Endodermal cell (in vitro differentiated cells): Measurements from ENCODE around the gene BCL2. TPM values are rescaled to one million over a fixed set of nuclear protein-coding genes. Genes with fewer than 3 reads are reported as not detected.

Experiments used
- DNase-seq: peaks from one replicate; pipeline ENCODE4 v3.0.0-alpha.2; 2017
- H3K27ac ChIP-seq: 2 replicates; pipeline ENCODE4 v1.5.1; 2013; ENCODE audit warnings: mild to moderate bottlenecking, low read depth, low read length, moderate library complexity
- H3K27me3 ChIP-seq: 2 replicates; pipeline ENCODE4 v1.6.1; 2013; ENCODE audit warnings: mild to moderate bottlenecking, low read length, moderate library complexity; ENCODE audit not compliant: insufficient read depth, control insufficient read depth, poor library complexity, severe bottlenecking
- H3K36me3 ChIP-seq: 2 replicates; pipeline ENCODE4 v1.7.0; 2013; ENCODE audit warnings: mild to moderate bottlenecking, low read length, moderate library complexity; ENCODE audit not compliant: control insufficient read depth, insufficient read depth
- H3K4me1 ChIP-seq: one replicate; pipeline ENCODE4 v1.7.0; 2013; ENCODE audit warnings: low read length; ENCODE audit not compliant: control insufficient read depth, insufficient read depth
- H3K4me3 ChIP-seq: 2 replicates; pipeline ENCODE4 v1.5.1; 2013; ENCODE audit warnings: mild to moderate bottlenecking, low read length, moderate library complexity
- H3K9ac ChIP-seq: 2 replicates; pipeline ENCODE4 v1.6.1; 2013; ENCODE audit warnings: mild to moderate bottlenecking, low read length, moderate library complexity; ENCODE audit not compliant: poor library complexity, severe bottlenecking; ENCODE audit errors: extremely low read depth
- H3K9me3 ChIP-seq: 2 replicates; pipeline ENCODE4 v1.6.1; 2013; ENCODE audit warnings: mild to moderate bottlenecking, low read length, moderate library complexity; ENCODE audit not compliant: control insufficient read depth
- H3K27ac Mint-ChIP-seq: 2 replicates; pipeline ENCODE4 v1.8.0; 2020; ENCODE audit warnings: mixed read lengths
- H3K27me3 Mint-ChIP-seq: 2 replicates; pipeline ENCODE4 v1.8.0; 2021; ENCODE audit warnings: mild to moderate bottlenecking, mixed read lengths; ENCODE audit not compliant: insufficient read depth
- H3K36me3 Mint-ChIP-seq: 2 replicates; pipeline ENCODE4 v1.8.0; 2020; ENCODE audit warnings: low read depth, mixed read lengths
- H3K4me1 Mint-ChIP-seq: 2 replicates; pipeline ENCODE4 v1.8.0; 2020; ENCODE audit warnings: mixed read lengths
- H3K4me3 Mint-ChIP-seq: 2 replicates; pipeline ENCODE4 v1.8.0; 2020; ENCODE audit warnings: mild to moderate bottlenecking, moderate library complexity, mixed read lengths
- H3K9me3 Mint-ChIP-seq: 2 replicates; pipeline ENCODE4 v1.8.0; 2020; ENCODE audit warnings: mild to moderate bottlenecking, mixed read lengths
- WGBS, 2 experiments: methylation state at CpG; one replicate each; pipeline versions ENCODE4 v1.1.5 to v1.1.7; 2013; ENCODE audit warnings: missing lambda C conversion rate in 2 of 2, mixed read lengths in 1 of 2; ENCODE audit not compliant: insufficient coverage in 1 of 2, insufficient read length in 1 of 2; 5-methylcytosine and 5-hydroxymethylcytosine counted together
- total RNA-seq, 2 donors: library from RNA; stranded (reverse); fragmentation: NEBNext Ultra II Directional in 1 of 2; extraction: Animal tissue kit (Norgen Biotek cat#: 25700) in 1 of 2; gene quantifications; 2 replicates in 1 of 2; 3 replicates in 1 of 2; pipeline ENCODE4 v1.2.1, GENCODE V29; 2021
- TF ChIP-seq, protein P1 (sequence below): fragments of 200-600 bp; sonication (generic); conservative IDR thresholded peaks from 2 replicates; pipeline ENCODE4 v1.5.0; 2021; ENCODE audit warnings: antibody characterized with exemption, mild to moderate bottlenecking

Gene BCL2
- total RNA-seq, 2 donors from 2014 or later = 1.4 to 2.3 TPM

DNA sequence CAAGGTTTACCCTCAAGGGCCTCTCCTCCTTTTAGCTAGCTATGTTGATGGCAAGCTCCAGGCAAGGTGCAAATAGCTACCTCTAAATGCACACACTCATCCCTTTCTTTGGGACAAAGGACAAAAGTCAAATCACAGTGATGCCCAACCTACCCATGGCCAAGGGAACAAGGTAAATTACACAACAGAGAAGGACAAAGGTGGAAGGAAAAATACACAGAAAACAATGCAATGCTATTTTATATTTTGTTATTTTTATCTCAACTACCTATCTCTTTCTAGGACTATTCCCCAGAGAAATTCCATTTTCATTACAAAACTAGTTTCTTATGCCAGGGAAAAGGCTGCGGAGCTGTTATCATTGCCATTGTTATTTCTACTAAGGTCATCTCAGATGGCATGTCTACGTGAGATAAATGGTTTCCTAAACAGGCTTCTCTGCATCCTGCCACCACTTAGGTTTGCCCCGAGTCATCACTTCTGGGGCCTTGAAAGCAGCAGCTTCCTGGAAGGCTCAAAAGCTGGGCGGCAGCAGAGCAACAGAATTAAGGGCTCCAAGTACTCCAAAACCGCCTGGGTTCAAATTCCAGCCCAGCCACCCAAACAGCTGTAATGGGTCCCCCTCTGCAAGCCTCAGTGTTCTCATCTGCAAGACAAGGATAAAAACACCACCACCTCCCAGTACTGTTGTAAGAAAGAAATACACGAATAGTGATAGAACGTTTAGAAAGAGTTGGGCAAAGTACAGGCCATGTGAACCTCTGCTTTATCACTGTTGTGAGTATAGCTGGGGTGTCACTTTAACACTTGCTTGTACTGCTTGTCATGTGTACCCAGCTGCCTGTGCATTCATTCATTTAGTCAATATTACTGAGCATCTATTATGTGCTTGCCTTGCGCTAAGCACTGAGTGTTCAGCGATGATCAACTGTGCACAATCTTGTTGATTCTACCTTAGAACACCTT is 20.9 kb downstream of the BCL2 start:
- Histone ChIP-seq H3K27ac (no peak overlapping the region), H3K4me3 (no peak overlapping the region), H3K36me3 (no peaks in the 10 kb centered on the region), H3K27me3 (no peaks in the 10 kb centered on the region), H3K9ac (no peak overlapping the region), H3K4me1 (no peaks in the 10 kb centered on the region), H3K9me3 (no peaks in the 10 kb centered on the region)
- Mint-ChIP-seq H3K27ac (no peak overlapping the region), H3K27me3 (no peaks in the 10 kb centered on the region), H3K4me3 (no peak overlapping the region), H3K36me3 (no peaks in the 10 kb centered on the region), H3K9me3 (no peaks in the 10 kb centered on the region), H3K4me1 (no peaks in the 10 kb centered on the region)
- no peak for DNase-seq
- WGBS, 2 experiments = 84 to 92% methylated on average over 7 to 9 of the region's 9 CpGs
- TF ChIP-seq, protein P1, sequence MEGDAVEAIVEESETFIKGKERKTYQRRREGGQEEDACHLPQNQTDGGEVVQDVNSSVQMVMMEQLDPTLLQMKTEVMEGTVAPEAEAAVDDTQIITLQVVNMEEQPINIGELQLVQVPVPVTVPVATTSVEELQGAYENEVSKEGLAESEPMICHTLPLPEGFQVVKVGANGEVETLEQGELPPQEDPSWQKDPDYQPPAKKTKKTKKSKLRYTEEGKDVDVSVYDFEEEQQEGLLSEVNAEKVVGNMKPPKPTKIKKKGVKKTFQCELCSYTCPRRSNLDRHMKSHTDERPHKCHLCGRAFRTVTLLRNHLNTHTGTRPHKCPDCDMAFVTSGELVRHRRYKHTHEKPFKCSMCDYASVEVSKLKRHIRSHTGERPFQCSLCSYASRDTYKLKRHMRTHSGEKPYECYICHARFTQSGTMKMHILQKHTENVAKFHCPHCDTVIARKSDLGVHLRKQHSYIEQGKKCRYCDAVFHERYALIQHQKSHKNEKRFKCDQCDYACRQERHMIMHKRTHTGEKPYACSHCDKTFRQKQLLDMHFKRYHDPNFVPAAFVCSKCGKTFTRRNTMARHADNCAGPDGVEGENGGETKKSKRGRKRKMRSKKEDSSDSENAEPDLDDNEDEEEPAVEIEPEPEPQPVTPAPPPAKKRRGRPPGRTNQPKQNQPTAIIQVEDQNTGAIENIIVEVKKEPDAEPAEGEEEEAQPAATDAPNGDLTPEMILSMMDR = no peak

- Histone ChIP-seq H3K9me3 (no peaks in the 10 kb centered on the region), H3K36me3 (no peaks in the 10 kb centered on the region), H3K27me3 (no peaks in the 10 kb centered on the region), H3K4me3 (no peak overlapping the region), H3K27ac (no peak overlapping the region), H3K4me1 (no peaks in the 10 kb centered on the region), H3K9ac (no peak overlapping the region)
- no peak for DNase-seq
- TF ChIP-seq, protein P1 = no peak
- Mint-ChIP-seq H3K36me3 (no peaks in the 10 kb centered on the region), H3K27ac (no peak overlapping the region), H3K4me1 (no peaks in the 10 kb centered on the region), H3K9me3 (no peaks in the 10 kb centered on the region), H3K27me3 (no peaks in the 10 kb centered on the region), H3K4me3 (no peak overlapping the region)
- 85 to 89% methylated on average over 12 to 16 of the region's 16 CpGs for WGBS, 2 experiments
Observed at GRCh38 chr18:63297687-63298399, 21.7 kb downstream of the BCL2 start.

GRCh38 chr18:63293935-63294334 is 25.6 kb downstream of the BCL2 start:
- Mint-ChIP-seq H3K9me3 (no peaks in the 10 kb centered on the region), H3K4me1 (peaks cover 21% of the 10 kb centered on the region), H3K27ac (no peak overlapping the region), H3K36me3 (no peaks in the 10 kb centered on the region), H3K4me3 (no peak overlapping the region), H3K27me3 (no peaks in the 10 kb centered on the region)
- Histone ChIP-seq H3K9me3 (no peaks in the 10 kb centered on the region), H3K9ac (no peak overlapping the region), H3K27ac (no peak overlapping the region), H3K27me3 (no peaks in the 10 kb centered on the region), H3K36me3 (no peaks in the 10 kb centered on the region), H3K4me3 (no peak overlapping the region), H3K4me1 (peaks cover 5% of the 10 kb centered on the region)
- DNase-seq = no peak
- WGBS, 2 experiments = 96 to 97% methylated on average over 4 of the region's 4 CpGs
- TF ChIP-seq, protein P1 = no peak
